SK-N-SH (cell line): Measurements from ENCODE around the gene DHX15. TPM values are rescaled to one million over a fixed set of nuclear protein-coding genes. Genes with fewer than 3 reads are reported as not detected.

Source experiments
- CTCF ChIA-PET: fragments of 300-600, 350-600 bp; formaldehyde crosslinking; extraction: SDS; loops from one replicate; lab custom pipeline; 2021; lab: Yijun Ruan, JAX
- POLR2A ChIA-PET: fragments of 350-600 bp; sonication (Branson Sonifier 250); formaldehyde crosslinking; extraction: SDS; loops from one replicate; lab custom pipeline; 2020; ENCODE audit warnings: antibody characterized with exemption, inconsistent platforms; lab: Yijun Ruan, JAX
- DNase-seq: peaks from one replicate; pipeline ENCODE4 v3.0.0; 2012
- H2AFZ ChIP-seq: fragments of 200-600 bp; sonication (generic); 2 replicates; pipeline ENCODE4 v1.8.1; 2016; ENCODE audit warnings: antibody characterized with exemption, mild to moderate bottlenecking, low read depth
- H3F3A ChIP-seq: fragments of 200-600 bp; sonication (generic); replicated peaks from 2 replicates; pipeline ENCODE3; 2016; ENCODE audit warnings: antibody characterized with exemption, mild to moderate bottlenecking; ENCODE audit not compliant: insufficient read depth
- H3K27ac ChIP-seq, 2 experiments: fragments of 200-500 bp in 1 of 2; fragments of 200-600 bp in 1 of 2; sonication (Bioruptor generic) in 1 of 2; sonication (generic), shearing (Covaris generic) in 1 of 2; 2 replicates each; pipeline versions ENCODE4 v1.5.1 to v1.6.1; 2014 to 2016; ENCODE audit warnings: low read depth in 2 of 2, inconsistent platforms in 1 of 2, low read length in 1 of 2, mild to moderate bottlenecking in 1 of 2, mixed read lengths in 1 of 2
- H3K27me3 ChIP-seq: fragments of 200-600 bp; sonication (generic), shearing (Covaris generic); 2 replicates; pipeline ENCODE4 v1.6.1; 2016; ENCODE audit warnings: mixed run types; ENCODE audit not compliant: insufficient read depth
- H3K36me3 ChIP-seq, 2 experiments: fragments of 200-500 bp in 1 of 2; fragments of 200-600 bp in 1 of 2; sonication (Bioruptor generic) in 1 of 2; sonication (generic) in 1 of 2; replicated peaks in 1 of 2; 2 replicates each; pipeline versions ENCODE3 to v1.5.1; 2014 to 2016; ENCODE audit warnings: low read length in 1 of 2, mild to moderate bottlenecking in 1 of 2; ENCODE audit not compliant: insufficient read depth in 2 of 2, control insufficient read depth in 1 of 2
- H3K4me1 ChIP-seq, 2 experiments: fragments of 200-500 bp in 1 of 2; fragments of 200-600 bp in 1 of 2; sonication (Bioruptor generic) in 1 of 2; sonication (generic), shearing (Covaris generic) in 1 of 2; 2 replicates each; pipeline versions ENCODE4 v1.5.1 to v1.6.1; 2014 to 2016; ENCODE audit warnings: low read depth in 1 of 2, low read length in 1 of 2, mixed run types in 1 of 2; ENCODE audit not compliant: insufficient read depth in 2 of 2, control insufficient read depth in 1 of 2
- H3K4me2 ChIP-seq: fragments of 200-600 bp; sonication (generic), shearing (Covaris generic); 2 replicates; pipeline ENCODE4 v1.6.1; 2017; ENCODE audit warnings: mixed run types
- H3K4me3 ChIP-seq, 2 experiments: fragments of 200-500 bp in 1 of 2; fragments of 200-600 bp in 1 of 2; sonication (Bioruptor generic) in 1 of 2; sonication (generic), shearing (Covaris generic) in 1 of 2; 2 replicates each; pipeline versions ENCODE4 v1.5.1 to v1.8.1; 2014 to 2016; ENCODE audit warnings: low read depth in 2 of 2, inconsistent platforms in 1 of 2, low read length in 1 of 2, mild to moderate bottlenecking in 1 of 2, mixed read lengths in 1 of 2, moderate library complexity in 1 of 2
- H3K79me2 ChIP-seq: fragments of 200-600 bp; sonication (generic); 2 replicates; pipeline ENCODE4 v1.8.1; 2017; ENCODE audit warnings: mild to moderate bottlenecking; ENCODE audit not compliant: insufficient read depth
- H3K9ac ChIP-seq: fragments of 200-600 bp; sonication (generic); 2 replicates; pipeline ENCODE4 v1.6.1; 2017; ENCODE audit warnings: mixed run types
- H3K9me2 ChIP-seq: fragments of 200-600 bp; sonication (generic); 2 replicates; pipeline ENCODE4 v1.6.1; 2017; ENCODE audit warnings: mixed run types
- H3K9me3 ChIP-seq: fragments of 200-600 bp; sonication (generic); 2 replicates; pipeline ENCODE4 v1.6.1; 2017; ENCODE audit warnings: mixed run types, mild to moderate bottlenecking, moderate library complexity
- H4K20me1 ChIP-seq: fragments of 200-600 bp; sonication (generic); 2 replicates; pipeline ENCODE4 v1.6.1; 2017; ENCODE audit warnings: mild to moderate bottlenecking, mixed run types; ENCODE audit not compliant: insufficient read depth
- CHD2 ChIP-seq: fragments of 150-350 bp; IDR thresholded peaks from 2 replicates; pipeline ENCODE4 v1.6.1; 2018; ENCODE audit warnings: low read length; ENCODE audit not compliant: partially characterized antibody
- ELF1 ChIP-seq: IDR thresholded peaks from 2 replicates; pipeline ENCODE4 v1.4.0; 2012
- EZH2phosphoT487 ChIP-seq: fragments of 200-600 bp; sonication (generic); IDR thresholded peaks from 2 replicates; pipeline ENCODE4 v1.6.1; 2017; ENCODE audit warnings: low read depth, mixed run types, mild to moderate bottlenecking, antibody characterized with exemption, moderate library complexity, borderline replicate concordance
- IRF3 ChIP-seq: fragments of 150-350 bp; IDR thresholded peaks from 2 replicates; pipeline ENCODE4 v1.6.1; 2016; ENCODE audit warnings: mild to moderate bottlenecking, low read depth, low read length
- JUND ChIP-seq: IDR thresholded peaks from 2 replicates; pipeline ENCODE4 v1.4.0; 2012
- MXI1 ChIP-seq: IDR thresholded peaks from 2 replicates; pipeline ENCODE4 v1.6.1; 2012; ENCODE audit warnings: mild to moderate bottlenecking, low read depth, low read length, improper control_type of control experiment
- NFIC ChIP-seq: IDR thresholded peaks from 2 replicates; pipeline ENCODE4 v1.4.0; 2012; ENCODE audit warnings: borderline replicate concordance
- NRF1 ChIP-seq: IDR thresholded peaks from 2 replicates; pipeline ENCODE4 v1.6.1; 2012; ENCODE audit warnings: low read depth, mild to moderate bottlenecking, low read length
- RAD21 ChIP-seq: IDR thresholded peaks from 2 replicates; pipeline ENCODE4 v1.6.1; 2012; ENCODE audit warnings: mild to moderate bottlenecking, low read length
- TAF1 ChIP-seq: IDR thresholded peaks from 2 replicates; pipeline ENCODE4 v1.6.1; 2012; ENCODE audit warnings: low read depth, mild to moderate bottlenecking, low read length, moderate library complexity, borderline replicate concordance
- TEAD4 ChIP-seq: IDR thresholded peaks from 2 replicates; pipeline ENCODE4 v1.4.0; 2012; ENCODE audit warnings: mild to moderate bottlenecking, borderline replicate concordance; ENCODE audit not compliant: insufficient read depth
- YY1 ChIP-seq: IDR thresholded peaks from 2 replicates; pipeline ENCODE4 v1.4.0; 2012; ENCODE audit warnings: low read depth, mild to moderate bottlenecking
- WGBS: methylation state at CpG from one replicate; pipeline ENCODE4 v1.1.6; 2017; ENCODE audit warnings: low lambda C conversion rate; 5-methylcytosine and 5-hydroxymethylcytosine counted together
- polyA plus RNA-seq, 3 experiments: library from polyadenylated mRNA; depleted of rRNA; stranded (reverse); fragments of >200 nt; gene quantifications; 2 replicates each; pipeline ENCODE4 v1.2.3, GENCODE V29; 2012
- TF ChIP-seq, protein P1 (sequence below): IDR thresholded peaks from 2 replicates; pipeline ENCODE4; 2012
- TF ChIP-seq, protein P2 (sequence below): IDR thresholded peaks from 2 replicates; pipeline ENCODE4 v1.4.0; 2012; ENCODE audit warnings: low read depth
- TF ChIP-seq, protein P3 (sequence below): IDR thresholded peaks from 2 replicates; pipeline ENCODE4 v1.4.0; 2012; ENCODE audit warnings: low read depth, borderline replicate concordance

DHX15 gene
- polyA plus RNA-seq, 1 of the 3 experiments (the other 2 are of a cell fraction), result 63.3 TPM

GRCh38 chr4:24510091-24510490 lies 74.3 kb downstream of the DHX15 start:
- H3K9me2 ChIP-seq, result no peaks in the 10 kb centered on the region
- H2AFZ ChIP-seq, result no peak overlapping the region
- no peaks in the 10 kb centered on the region for H3K27me3 ChIP-seq
- no peaks in the 10 kb centered on the region for H3K9me3 ChIP-seq
- H3K79me2 ChIP-seq, result no peaks in the 10 kb centered on the region
- H3K27ac ChIP-seq, result no peak overlapping the region
- H3K4me1 ChIP-seq, result no peaks in the 10 kb centered on the region
- ChIA-PET POLR2A (no interaction called here), CTCF (interaction anchor here (4.4 kb wide), 1 partner anchor 21 kb away, joined by 20 read pairs; no protein-coding TSS in a partner anchor)
- H4K20me1 ChIP-seq, result no peaks in the 10 kb centered on the region
- no peak overlapping the region for H3K9ac ChIP-seq
- peaks cover 9% of the 10 kb centered on the region for H3F3A ChIP-seq
- TF ChIP-seq TEAD4, result no peak
- no peak for TF ChIP-seq YY1
- TF ChIP-seq, protein P1, sequence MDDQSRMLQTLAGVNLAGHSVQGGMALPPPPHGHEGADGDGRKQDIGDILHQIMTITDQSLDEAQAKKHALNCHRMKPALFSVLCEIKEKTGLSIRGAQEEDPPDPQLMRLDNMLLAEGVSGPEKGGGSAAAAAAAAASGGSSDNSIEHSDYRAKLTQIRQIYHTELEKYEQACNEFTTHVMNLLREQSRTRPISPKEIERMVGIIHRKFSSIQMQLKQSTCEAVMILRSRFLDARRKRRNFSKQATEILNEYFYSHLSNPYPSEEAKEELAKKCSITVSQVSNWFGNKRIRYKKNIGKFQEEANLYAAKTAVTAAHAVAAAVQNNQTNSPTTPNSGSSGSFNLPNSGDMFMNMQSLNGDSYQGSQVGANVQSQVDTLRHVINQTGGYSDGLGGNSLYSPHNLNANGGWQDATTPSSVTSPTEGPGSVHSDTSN, result no peak
- DNase-seq, result no peak
- no peak overlapping the region for H3K4me2 ChIP-seq
- H3K36me3 ChIP-seq, result peaks cover 4 to 11% of the 10 kb centered on the region in 2 experiments
- WGBS, result 94% methylated on average over 5 of the region's 5 CpGs
- H3K4me3 ChIP-seq, result no peak overlapping the region

- Histone ChIP-seq H3K27ac (no peak overlapping the region), H3K36me3 (peaks cover 0 to 8% of the 10 kb centered on the region in 2 experiments), H3K79me2 (no peaks in the 10 kb centered on the region), H3K4me2 (no peak overlapping the region), H3K9ac (no peak overlapping the region), H3K27me3 (no peaks in the 10 kb centered on the region), H3F3A (peaks cover 5% of the 10 kb centered on the region), H2AFZ (no peak overlapping the region), H3K4me3 (no peak overlapping the region), H3K4me1 (no peaks in the 10 kb centered on the region), H4K20me1 (no peaks in the 10 kb centered on the region), H3K9me2 (no peaks in the 10 kb centered on the region), H3K9me3 (no peaks in the 10 kb centered on the region)
- no peak for TF ChIP-seq MXI1
- TF ChIP-seq NRF1, result no peak
- TF ChIP-seq CHD2, result no peak
- TF ChIP-seq ELF1, result no peak
- TF ChIP-seq JUND, result no peak
- no peak for TF ChIP-seq NFIC
- TF ChIP-seq, protein P1, result no peak
- TF ChIP-seq, protein P2, sequence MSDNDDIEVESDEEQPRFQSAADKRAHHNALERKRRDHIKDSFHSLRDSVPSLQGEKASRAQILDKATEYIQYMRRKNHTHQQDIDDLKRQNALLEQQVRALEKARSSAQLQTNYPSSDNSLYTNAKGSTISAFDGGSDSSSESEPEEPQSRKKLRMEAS, result no peak
- no peak for TF ChIP-seq IRF3
- TF ChIP-seq RAD21, result no peak
- TF ChIP-seq TAF1, result no peak
- TF ChIP-seq, protein P3, sequence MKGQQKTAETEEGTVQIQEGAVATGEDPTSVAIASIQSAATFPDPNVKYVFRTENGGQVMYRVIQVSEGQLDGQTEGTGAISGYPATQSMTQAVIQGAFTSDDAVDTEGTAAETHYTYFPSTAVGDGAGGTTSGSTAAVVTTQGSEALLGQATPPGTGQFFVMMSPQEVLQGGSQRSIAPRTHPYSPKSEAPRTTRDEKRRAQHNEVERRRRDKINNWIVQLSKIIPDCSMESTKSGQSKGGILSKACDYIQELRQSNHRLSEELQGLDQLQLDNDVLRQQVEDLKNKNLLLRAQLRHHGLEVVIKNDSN, result no peak
- TF ChIP-seq EZH2phosphoT487, result no peak
- ChIA-PET CTCF (interaction anchor here (0.6 to 4.4 kb wide), 3 partner anchors 12 to 356 kb away, joined by 3 to 20 read pairs (median 4); no protein-coding TSS in a partner anchor), POLR2A (no interaction called here)
- DNase-seq, result no peak
- WGBS, result 91% methylated on average over 2 of the region's 2 CpGs
Measured at GRCh38 chr4:24508541-24508940, 75.8 kb downstream of the DHX15 start.
